GM19455 (cell line): ENCODE measurements around the gene SEMA3E.
"Not testable (repeated sequence)": the region's sequence is repeated elsewhere in the genome, so short reads cannot be mapped to it uniquely, and the experiment has no call there.

Experiments
- ATAC-seq: cut with Tn5 transposase; IDR thresholded peaks from one replicate; pipeline ENCODE4 v1.9.1; 2021; ENCODE audit not compliant: unreplicated experiment

SEMA3E gene

GRCh38 chr7:83457022-83457892 lies 191.7 kb downstream of the SEMA3E start:
- ATAC-seq, result no peak

DNA sequence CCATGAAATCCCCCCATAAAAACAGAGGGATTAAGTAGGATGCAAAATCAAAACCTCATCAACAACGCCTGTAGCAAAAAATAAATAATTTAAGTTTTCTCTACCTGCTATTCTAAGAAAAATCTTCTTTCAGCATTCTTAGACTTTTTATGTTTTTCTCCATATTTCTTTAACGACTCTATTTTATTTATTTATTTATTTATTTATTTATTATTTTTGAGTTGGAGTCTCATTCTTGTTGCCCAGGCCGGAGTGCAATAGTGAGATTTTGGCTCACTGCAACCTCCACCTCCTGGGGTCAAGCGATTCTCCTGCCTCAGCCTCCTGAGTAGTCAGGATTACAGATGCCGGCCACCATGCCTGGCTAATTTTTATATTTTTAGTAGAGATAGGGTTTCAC lies 192.5 kb downstream of the SEMA3E start:
- no peak for ATAC-seq

DNA sequence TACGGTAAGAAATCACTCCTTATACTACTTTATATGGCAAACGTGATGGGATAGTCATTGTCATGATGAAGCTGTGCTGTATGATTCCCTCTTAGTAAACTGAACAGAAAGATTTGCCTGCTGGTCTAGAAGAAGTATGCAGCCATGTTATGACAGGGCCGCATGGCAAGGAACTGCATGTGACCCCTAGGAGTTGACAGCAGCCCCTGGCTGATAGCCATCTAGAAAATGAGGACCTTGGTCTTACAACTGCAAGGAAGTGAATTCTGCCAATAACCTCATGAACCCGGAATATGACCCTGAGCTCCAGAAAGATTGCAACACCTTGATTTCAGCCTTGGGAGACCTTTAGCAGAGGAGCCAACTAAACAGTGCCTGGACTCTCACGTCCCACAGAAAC lies 193.3 kb downstream of the SEMA3E start:
- no peak for ATAC-seq

DNA sequence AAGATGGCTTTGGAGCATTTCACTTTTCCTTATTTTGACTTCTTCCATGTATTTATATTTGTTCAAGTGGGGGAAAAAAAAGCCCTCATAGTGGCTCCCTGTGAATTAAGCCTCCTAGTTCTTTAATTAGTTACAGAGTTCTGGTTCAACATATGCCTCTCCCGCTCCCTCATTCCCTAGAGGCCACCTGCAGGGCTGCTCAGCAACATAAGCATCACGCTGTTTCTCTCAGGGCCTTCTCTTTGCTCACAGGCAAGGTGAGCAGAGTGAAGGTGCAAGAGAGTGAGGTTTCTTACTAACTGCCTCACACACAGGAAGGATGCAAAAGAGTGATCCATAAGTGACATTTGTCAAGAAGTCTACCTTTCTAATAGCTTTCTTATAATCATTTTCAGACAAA lies 196.7 kb downstream of the SEMA3E start:
- ATAC-seq, result no peak

GRCh38 chr7:83451501-83452045 lies 197.4 kb downstream of the SEMA3E start:
- ATAC-seq, result no peak

- ATAC-seq, result no peak
Measured at GRCh38 chr7:83449781-83450180, 199.2 kb downstream of the SEMA3E start.

GRCh38 chr7:83447681-83448080 lies 201.3 kb downstream of the SEMA3E start:
- no peak for ATAC-seq

DNA sequence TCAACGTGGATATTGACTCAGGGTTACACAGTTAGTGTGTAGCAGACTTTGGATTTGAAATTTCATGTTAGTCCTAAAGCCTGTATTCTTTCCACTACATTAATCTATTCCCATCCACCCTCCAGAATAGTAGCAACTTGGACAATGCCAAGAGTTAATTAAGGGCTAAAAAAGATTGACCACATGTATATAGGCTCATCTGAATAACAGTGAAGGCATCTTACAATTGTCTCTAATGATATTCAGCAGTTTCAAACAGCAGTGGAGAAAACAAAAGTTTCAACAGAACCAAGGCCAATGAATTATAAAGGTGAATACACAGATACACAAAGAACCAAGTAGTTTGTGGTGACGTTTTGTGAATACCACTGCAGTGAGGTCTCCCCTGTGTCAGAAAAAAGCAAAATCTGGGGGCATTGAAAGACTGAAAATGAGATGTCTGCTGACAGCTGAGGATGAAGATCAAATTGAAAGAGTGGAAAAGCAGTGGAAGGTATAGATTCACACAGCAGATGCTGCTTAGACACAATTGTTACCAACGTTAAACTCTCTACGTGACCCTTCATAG lies 202.8 kb downstream of the SEMA3E start:
- ATAC-seq, result no peak

GRCh38 chr7:83442911-83443310 lies 206.0 kb downstream of the SEMA3E start:
- no peak for ATAC-seq

DNA sequence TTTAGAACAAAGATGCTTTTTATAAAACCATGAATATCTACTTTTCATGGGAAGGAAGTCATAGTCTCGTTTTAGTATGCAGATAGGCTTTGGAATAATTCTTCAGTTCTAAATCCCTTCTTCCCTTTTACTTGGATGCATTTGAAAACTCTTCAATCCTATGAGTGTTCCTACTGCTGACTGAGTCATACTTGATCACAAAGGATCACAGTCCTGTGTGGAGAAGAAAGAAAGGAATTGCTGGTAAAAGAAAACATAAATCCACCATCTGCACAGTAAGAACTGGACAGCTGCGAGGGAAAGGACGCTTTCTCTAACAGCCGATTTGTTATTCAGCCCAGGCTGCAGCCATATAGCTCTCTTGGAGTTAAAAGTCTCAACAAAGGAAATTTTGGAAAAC lies 209.9 kb downstream of the SEMA3E start:
- ATAC-seq, result no peak

DNA sequence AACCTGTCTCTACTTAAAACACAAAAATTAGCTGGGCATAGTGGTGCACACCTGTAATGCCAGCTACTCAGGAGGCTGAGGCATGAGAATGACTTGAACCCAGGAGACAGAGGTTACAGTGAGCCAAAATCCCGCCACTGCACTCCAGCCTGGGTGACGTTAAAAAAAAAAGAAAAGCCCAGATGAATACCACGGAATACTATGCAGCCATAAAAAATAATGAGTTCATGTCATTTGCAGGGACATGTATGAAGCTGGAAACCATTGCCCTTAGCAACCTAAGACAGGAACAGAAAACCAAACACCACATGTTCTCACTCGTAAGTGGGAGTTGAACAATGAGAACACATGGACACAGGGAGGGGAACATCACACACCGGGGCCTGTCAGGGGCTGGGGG lies 218.7 kb downstream of the SEMA3E start:
- not testable (repeated sequence) for ATAC-seq

GRCh38 chr7:83429493-83429892 lies 219.4 kb downstream of the SEMA3E start:
- no peak for ATAC-seq

- no peak for ATAC-seq
Measured at GRCh38 chr7:83427884-83428283, 221.1 kb downstream of the SEMA3E start.

DNA sequence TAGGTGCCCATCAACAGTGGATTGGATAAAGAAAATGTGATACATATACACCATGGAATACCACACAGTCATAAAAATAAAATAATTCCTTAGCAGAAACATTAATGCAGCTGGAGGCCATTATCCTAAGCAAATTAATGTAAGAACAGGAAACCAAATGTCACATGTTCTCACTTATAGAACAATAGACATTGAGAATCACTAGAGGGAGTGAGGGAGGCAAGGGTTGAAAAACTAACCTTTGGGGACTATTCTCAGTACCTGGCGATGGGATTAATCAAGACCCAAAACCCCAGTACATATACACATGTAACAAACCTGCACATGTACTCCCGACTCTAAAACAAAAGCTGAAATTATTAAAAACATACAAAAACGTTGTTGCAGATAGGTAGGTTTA lies 222.6 kb downstream of the SEMA3E start:
- no peak for ATAC-seq

- ATAC-seq, result no peak
Measured at GRCh38 chr7:83419013-83419412, 229.9 kb downstream of the SEMA3E start.

DNA sequence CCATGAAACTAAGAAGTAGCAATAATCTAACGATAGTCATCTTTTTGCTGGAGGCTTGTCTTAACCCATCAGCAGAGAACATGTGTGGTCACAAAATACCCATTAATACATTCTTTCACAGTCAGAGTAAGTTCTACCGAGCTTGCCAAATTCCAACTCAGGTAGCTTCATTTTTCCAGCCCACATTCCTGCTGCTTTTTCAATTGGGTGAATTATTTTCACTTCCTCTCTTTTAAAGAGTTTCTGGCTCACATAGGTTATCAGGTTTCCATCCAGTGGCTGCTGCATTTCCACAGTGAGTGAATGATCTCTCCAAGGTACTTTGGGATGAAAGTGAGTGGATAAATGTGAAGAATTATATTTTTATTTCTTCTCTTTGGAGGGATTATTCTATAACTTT lies 233.1 kb downstream of the SEMA3E start:
- no peak for ATAC-seq

DNA sequence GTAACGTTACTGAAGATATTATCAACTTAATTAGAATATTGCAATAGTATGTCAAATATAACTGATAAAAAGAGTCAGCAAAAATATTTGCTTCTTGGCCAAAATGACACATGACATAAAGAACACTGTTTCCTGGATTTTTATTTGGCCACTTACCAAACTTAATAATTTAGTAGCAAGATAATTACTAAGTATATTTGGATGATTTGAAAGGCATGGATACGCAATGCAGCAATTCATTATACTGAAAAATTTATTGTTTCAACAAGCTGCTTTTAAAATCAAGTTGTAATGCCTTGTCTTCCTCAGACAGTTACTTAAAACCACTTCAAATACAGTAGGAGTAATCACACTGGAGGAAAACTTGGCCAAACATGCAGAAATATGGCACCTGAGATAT lies 234.0 kb downstream of the SEMA3E start:
- ATAC-seq, result no peak

DNA sequence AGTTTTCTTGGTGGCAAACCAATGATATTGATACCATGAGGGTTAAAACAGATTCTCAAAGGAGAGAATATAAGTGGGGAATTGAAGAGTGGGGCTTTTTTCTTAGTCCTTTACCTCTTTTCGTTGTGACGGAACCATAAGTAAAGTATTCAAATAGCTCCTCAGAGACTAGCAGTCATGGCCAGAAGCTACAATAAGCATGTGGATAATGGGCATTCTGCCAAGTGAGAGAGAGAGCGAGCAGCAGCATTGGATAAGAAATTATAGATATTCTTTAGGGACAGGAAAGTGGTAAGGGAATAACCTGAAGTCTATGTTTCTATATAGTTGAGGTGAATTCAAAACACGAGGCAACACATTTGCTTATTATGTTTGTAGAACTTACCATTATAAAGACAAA lies 235.1 kb downstream of the SEMA3E start:
- no peak for ATAC-seq

DNA sequence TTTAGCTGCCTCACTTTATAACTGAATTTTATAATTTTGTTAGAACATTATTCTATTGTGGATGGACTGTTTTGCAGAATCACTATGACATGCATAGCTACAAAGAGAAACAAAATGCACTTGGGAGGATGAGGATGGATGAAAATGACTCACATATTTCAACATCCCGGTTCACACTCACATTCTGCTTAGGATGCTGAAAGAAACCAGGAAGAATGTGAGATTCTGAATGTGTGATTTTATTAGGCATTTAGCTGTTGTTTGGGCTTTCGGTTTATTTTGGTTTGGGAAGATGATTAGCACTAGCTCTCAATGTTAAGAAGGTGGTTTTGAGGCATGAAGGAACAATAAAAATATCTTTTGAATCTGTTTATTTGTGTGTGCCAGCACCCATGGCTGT lies 235.5 kb downstream of the SEMA3E start:
- no peak for ATAC-seq

DNA sequence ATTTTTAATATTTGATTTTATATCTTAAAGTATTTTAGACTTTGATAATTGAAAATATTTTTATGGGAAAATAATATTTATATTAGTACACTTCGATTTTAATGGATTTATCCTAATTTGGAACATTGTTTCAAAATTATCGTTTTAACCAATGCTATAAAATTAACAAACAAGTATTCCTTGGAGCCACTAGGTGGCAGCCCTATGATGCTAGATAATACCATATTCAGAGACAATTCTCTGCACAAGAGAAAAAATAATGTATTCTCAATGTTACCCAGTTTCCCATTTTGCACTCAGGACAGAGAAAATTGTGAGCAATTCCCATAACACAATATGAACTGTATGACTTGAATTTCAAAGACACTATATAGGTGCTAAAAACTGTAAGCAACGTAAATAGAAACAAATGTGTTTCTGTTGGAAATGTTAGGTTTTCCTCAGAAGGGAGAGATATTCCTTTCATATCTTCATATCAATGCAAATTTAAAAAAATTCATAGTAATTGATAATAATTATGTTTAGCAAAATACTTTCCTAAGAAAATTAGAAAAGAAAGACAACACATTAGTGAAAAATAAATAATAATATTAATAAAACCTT lies 237.8 kb downstream of the SEMA3E start:
- no peak for ATAC-seq

- no peak for ATAC-seq
Measured at GRCh38 chr7:83394776-83395175, 254.2 kb downstream of the SEMA3E start.

DNA sequence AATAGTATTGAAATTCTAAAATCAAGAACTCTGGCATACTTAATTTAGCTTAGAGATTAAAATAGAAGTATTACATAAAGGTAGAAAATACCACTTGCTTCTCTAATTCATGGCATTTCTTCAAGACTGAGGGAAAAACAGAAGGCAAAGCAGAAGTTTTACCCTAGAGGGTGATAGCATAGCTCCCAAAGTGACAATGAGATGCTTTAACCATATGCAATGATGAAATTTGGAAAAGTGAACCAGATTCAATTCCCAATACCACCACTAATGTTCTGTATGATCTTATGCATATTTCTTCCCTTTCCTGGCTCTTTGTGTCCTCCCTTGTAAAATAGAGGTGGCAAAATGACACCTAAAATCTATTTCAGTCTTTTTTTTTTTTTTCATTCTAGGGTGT lies 260.5 kb downstream of the SEMA3E start:
- no peak for ATAC-seq
